Heart left ventricle (tissue), 16 donors: ENCODE data around the gene CPEB2. TPM values are rescaled to one million over a fixed set of nuclear protein-coding genes. Genes with fewer than 3 reads are reported as not detected.

ENCODE experiments used
- ATAC-seq, 4 donors: fragments of 200-7000 bp; cut with Tn5 transposase; one replicate each; pipeline ENCODE4 v1.9.1; 2020 to 2022; ENCODE audit warnings: moderate library complexity in 4 of 4, mild to moderate bottlenecking in 3 of 4, moderate number of reproducible peaks in 1 of 4
- DNase-seq, 5 donors: peaks; one replicate each; pipeline ENCODE4 v3.0.0-alpha.2; 2020
- H3K27ac ChIP-seq, 12 donors: fragments of 200-600 bp; sonication (generic) in 4 of 12; one replicate each; pipeline versions ENCODE4 v1.5.0 to v1.8.0; 2016 to 2022; ENCODE audit warnings: mild to moderate bottlenecking in 2 of 12
- H3K27me3 ChIP-seq, 9 donors: fragments of 200-600 bp; sonication (generic) in 2 of 9; one replicate each; pipeline versions ENCODE4 v1.5.1 to v1.8.0; 2016 to 2022; ENCODE audit warnings: mild to moderate bottlenecking in 3 of 9
- H3K36me3 ChIP-seq, 9 donors: fragments of 200-600 bp; sonication (generic) in 2 of 9; one replicate each; pipeline versions ENCODE4 v1.5.0 to v1.8.0; 2018 to 2022; ENCODE audit warnings: mild to moderate bottlenecking in 2 of 9
- H3K4me1 ChIP-seq, 12 donors: fragments of 200-600 bp; sonication (generic) in 4 of 12; one replicate each; pipeline versions ENCODE4 v1.5.0 to v1.8.0; 2016 to 2022; ENCODE audit warnings: mild to moderate bottlenecking in 3 of 12
- H3K4me3 ChIP-seq, 12 donors: fragments of 200-600 bp; sonication (generic) in 4 of 12; one replicate each; pipeline versions ENCODE4 v1.5.0 to v1.8.0; 2017 to 2022; ENCODE audit warnings: mild to moderate bottlenecking in 9 of 12, moderate library complexity in 4 of 12
- H3K9me3 ChIP-seq, 12 donors: fragments of 200-600 bp; sonication (generic) in 4 of 12; one replicate each; pipeline versions ENCODE4 v1.5.0 to v1.8.0; 2016 to 2022; ENCODE audit warnings: mild to moderate bottlenecking in 1 of 12
- POLR2A ChIP-seq, 2 donors: fragments of 450-650 bp; IDR thresholded peaks; one replicate each; pipeline ENCODE4 v1.6.1; 2017; ENCODE audit warnings: antibody characterized with exemption in 2 of 2, mild to moderate bottlenecking in 2 of 2, moderate library complexity in 2 of 2
- WGBS, 4 donors: extraction: QIAGEN DNeasy Blood & Tissue Kit in 2 of 4; methylation state at CpG; one replicate each; pipeline versions ENCODE4 v1.1.5 to v1.1.7; 2013 to 2018; 5-methylcytosine and 5-hydroxymethylcytosine counted together
- intact Hi-C, 10 donors: fragments of 100-400 bp; cut with DNase I; formaldehyde crosslinking; loops; one replicate each; pipeline versions ENCODE4 v1.11.1 to v1.14.2; 2022
- polyA plus RNA-seq, 2 donors: library from polyadenylated mRNA; stranded (reverse); fragments of 200-250 nt; gene quantifications; one replicate each; pipeline ENCODE4 v1.2.3, GENCODE V29; 2013
- total RNA-seq, 9 donors: library from RNA; depleted of rRNA in 2 of 9; stranded (reverse); fragments of >200 nt in 2 of 9; fragmentation: NEBNext Ultra II Directional in 3 of 9; extraction: Animal tissue kit (Norgen Biotek cat#: 25700) in 3 of 9; gene quantifications; one replicate each; pipeline versions ENCODE4 v1.1.0 to v1.2.4, GENCODE V29; 2016 to 2023
- TF ChIP-seq, protein P1 (sequence below), 12 donors: fragments of 200-600 bp; sonication (generic) in 4 of 12; IDR thresholded peaks; one replicate each; pipeline versions ENCODE4 v1.5.0 to v1.8.0; 2018 to 2022; ENCODE audit warnings: antibody characterized with exemption in 12 of 12, mild to moderate bottlenecking in 5 of 12
- donor health status: ischemic (EF 13 %, LVEDD 7.1; RV severe dilation, severe dysfunction).
- donor health status: healthy with polysubstance abuse.
- donor health status: DM: no; HTN: yes; CAD: no.
- donor health status: DM: no; HTN: no; CAD: no.
- donor health status: ischemic (EF 25% LVEDD 6.9; RV normal size, moderate dysfunction).
- donor health status: ischemic (EF 25% LVEDD 5.7; RV mildly dilated, moderate dysfunction).
- donor health status: healthy.
- donor health status: DM: yes; HTN: yes; CAD: no.
- donor health status: ischemic (EF 35%, LVEDD 5.7; RV mildly dilated, moderate dysfunction).
- donor health status: nonischemic (EF 11% LVEDD 7.7; RV severe dilation, severe dysfunction).
- donor health status: DM: yes; HTN: yes; CAD: no.
- donor health status: PGD.
- donor health status: ischemic (EF 29% LVEDD 5.4; RV normal size, mild dysfunction).
- donor health status: nonischemic (EF 23%, LVEDD 6.1; RV moderate dilation, normal function).

CPEB2 gene
- total and polyA plus RNA-seq, 11 donors: 4.2 to 26.1 (median 17.2) TPM

DNA sequence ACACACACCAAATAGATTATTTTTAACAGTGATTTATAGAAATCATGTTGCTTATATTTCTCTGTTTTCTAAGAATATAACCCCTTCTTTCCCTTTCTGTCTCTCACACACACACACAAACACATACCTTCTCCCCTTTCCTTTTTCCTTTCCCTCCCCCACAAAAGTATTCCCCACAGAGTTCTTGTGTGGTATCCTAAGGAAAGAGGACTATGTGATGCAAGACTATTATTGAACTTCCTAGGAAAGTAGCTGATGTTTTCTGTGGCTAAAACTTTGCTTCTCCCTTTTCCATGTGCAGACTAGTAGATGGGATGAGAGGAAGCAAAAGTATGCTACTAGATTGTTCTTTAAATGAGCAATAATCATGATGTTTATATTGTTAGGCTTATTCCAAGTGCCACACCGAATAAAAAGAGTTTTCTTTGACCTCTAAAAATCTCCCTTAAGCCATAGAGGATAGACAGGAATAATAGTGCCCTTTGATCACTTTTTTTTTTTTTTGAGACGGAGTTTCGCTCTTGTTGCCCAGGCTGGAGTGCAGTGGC lies 38.7 kb downstream of the CPEB2 start:
- Histone ChIP-seq H3K27me3 (no peaks in the 10 kb centered on the region), H3K36me3 (peaks cover 0 to 31% (median 5%) of the 10 kb centered on the region in 9 donors), H3K4me3 (no peak overlapping the region), H3K9me3 (no peaks in the 10 kb centered on the region), H3K27ac (peak overlapping the region in 2 of 12 donors; percentile 10 to 48), H3K4me1 (peaks cover 0 to 33% (median 7%) of the 10 kb centered on the region in 12 donors)
- 75 to 88% (median 83%) methylated on average over 3 of the region's 3 CpGs for WGBS, 4 donors
- ATAC-seq: no peak
- DNase-seq: no peak
- intact Hi-C loops: no loop called here
- TF ChIP-seq POLR2A (IDR thresholded peaks at IDR 0.05): no peak
- TF ChIP-seq, protein P1, sequence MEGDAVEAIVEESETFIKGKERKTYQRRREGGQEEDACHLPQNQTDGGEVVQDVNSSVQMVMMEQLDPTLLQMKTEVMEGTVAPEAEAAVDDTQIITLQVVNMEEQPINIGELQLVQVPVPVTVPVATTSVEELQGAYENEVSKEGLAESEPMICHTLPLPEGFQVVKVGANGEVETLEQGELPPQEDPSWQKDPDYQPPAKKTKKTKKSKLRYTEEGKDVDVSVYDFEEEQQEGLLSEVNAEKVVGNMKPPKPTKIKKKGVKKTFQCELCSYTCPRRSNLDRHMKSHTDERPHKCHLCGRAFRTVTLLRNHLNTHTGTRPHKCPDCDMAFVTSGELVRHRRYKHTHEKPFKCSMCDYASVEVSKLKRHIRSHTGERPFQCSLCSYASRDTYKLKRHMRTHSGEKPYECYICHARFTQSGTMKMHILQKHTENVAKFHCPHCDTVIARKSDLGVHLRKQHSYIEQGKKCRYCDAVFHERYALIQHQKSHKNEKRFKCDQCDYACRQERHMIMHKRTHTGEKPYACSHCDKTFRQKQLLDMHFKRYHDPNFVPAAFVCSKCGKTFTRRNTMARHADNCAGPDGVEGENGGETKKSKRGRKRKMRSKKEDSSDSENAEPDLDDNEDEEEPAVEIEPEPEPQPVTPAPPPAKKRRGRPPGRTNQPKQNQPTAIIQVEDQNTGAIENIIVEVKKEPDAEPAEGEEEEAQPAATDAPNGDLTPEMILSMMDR (IDR thresholded peaks at IDR 0.05): no peak

DNA sequence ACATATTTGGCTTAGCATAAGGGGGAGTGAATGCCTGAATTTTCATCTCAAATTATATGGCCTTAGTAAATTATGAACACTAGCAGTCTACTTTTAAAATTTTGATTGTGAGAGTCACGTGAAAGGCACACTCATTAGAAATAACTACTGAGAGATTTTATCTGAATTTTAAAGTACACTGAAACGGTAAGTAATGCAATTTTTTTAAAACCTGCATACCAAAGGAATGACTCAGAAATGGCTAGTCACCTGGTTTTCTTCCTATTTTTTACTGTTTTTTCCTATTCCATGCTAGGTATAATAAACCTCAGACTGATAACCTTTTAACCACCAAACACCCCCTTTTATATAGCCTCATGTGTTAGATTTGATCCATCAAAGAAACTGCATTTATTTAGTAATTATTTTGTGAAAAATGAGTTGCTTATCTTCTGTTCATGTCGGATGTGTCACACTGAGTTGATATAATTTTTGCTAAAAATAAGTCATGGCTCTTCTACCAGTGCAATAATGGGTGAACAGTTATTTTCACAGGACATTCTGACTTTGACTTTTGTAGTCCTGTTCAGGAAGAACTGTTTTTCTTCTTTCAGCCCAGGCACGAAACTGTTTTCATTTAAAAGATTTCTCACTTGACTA lies 40.4 kb downstream of the CPEB2 start:
- ATAC-seq (no peak), DNase-seq (no peak)
- H3K4me1 ChIP-seq: peaks cover 0 to 33% (median 7%) of the 10 kb centered on the region in 12 donors
- peaks cover 0 to 31% (median 5%) of the 10 kb centered on the region in 9 donors for H3K36me3 ChIP-seq
- 58 to 64% (median 58%) methylated on average over 4 of the region's 4 CpGs for WGBS, 4 donors
- H3K27ac ChIP-seq: peak overlapping the region in 1 of 12 donors; percentile 6
- no peaks in the 10 kb centered on the region for H3K9me3 ChIP-seq
- intact Hi-C loops: no loop called here
- H3K4me3 ChIP-seq: no peak overlapping the region
- TF ChIP-seq, protein P1 (IDR thresholded peaks at IDR 0.05): no peak
- TF ChIP-seq POLR2A (IDR thresholded peaks at IDR 0.05): no peak
- H3K27me3 ChIP-seq: no peaks in the 10 kb centered on the region

DNA sequence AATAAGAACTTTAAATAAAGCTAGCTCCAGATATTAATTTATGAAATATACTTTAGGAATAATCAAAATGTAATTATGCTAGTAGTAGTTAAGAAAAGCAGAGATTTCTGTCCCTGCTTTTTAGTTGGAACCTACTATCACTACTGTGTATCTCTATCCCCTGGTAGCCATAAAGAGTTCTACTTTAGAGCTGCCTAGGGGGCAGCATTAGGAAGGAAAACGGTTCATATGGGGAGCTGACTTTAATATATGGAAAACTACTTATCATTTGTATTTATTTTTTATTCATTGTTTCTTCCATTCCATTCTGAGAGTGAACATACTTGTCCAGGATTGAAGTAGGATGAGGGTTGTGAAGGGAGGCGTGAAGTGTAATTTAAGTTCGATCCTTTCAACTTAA lies 40.9 kb downstream of the CPEB2 start:
- DNase-seq (no peak), ATAC-seq (no peak)
- H3K36me3 ChIP-seq: peaks cover 0 to 31% (median 5%) of the 10 kb centered on the region in 9 donors
- H3K27ac ChIP-seq: peak overlapping the region in 1 of 12 donors; percentile 20
- intact Hi-C loops: no loop called here
- TF ChIP-seq, protein P1 (IDR thresholded peaks at IDR 0.05): no peak
- TF ChIP-seq POLR2A (IDR thresholded peaks at IDR 0.05): no peak
- peaks cover 0 to 33% (median 6%) of the 10 kb centered on the region in 12 donors for H3K4me1 ChIP-seq
- no peaks in the 10 kb centered on the region for H3K9me3 ChIP-seq
- 86 to 87% (median 86%) methylated on average over 3 of the region's 3 CpGs for WGBS, 4 donors
- no peak overlapping the region for H3K4me3 ChIP-seq
- H3K27me3 ChIP-seq: no peaks in the 10 kb centered on the region

DNA sequence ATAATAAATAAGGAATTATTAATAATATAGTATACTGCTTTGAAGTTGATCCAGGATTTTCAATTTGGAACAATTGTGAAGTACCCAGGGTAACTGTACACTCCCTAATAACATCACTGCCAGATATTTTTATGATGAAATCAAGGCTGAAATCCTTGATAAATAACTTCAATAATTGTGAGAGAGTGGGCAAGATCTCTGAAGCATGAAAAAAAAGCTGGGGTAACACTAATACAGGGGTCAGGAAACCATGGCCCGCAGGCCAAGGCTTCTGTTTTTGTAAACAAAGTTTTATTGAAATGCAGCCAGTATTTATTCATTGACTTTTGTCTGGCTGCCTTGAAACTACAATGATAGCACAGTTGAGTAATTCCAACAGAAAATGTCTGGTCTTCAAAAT lies 41.6 kb downstream of the CPEB2 start:
- DNase-seq: no peak
- 44 to 72% (median 54%) methylated on average over 1 of the region's 1 CpG for WGBS, 4 donors

More for the DNA sequence above, 41.6 kb downstream of the CPEB2 start:
- Histone ChIP-seq H3K9me3 (no peaks in the 10 kb centered on the region), H3K4me3 (no peak overlapping the region), H3K4me1 (peaks cover 0 to 30% (median 6%) of the 10 kb centered on the region in 12 donors), H3K27me3 (no peaks in the 10 kb centered on the region), H3K36me3 (peaks cover 0 to 27% (median 5%) of the 10 kb centered on the region in 9 donors), H3K27ac (no peak overlapping the region)
- TF ChIP-seq POLR2A (IDR thresholded peaks at IDR 0.05): no peak
- TF ChIP-seq, protein P1 (IDR thresholded peaks at IDR 0.05): no peak
- no peak for ATAC-seq
- intact Hi-C loops: no loop called here
